HG03139 (cell line): ENCODE measurements around the gene PPP1R15A.
"Not testable (repeated sequence)": the region's sequence is repeated elsewhere in the genome, so short reads cannot be mapped to it uniquely, and the experiment has no call there.

Experiments
- ATAC-seq: cut with Tn5 transposase; IDR thresholded peaks from one replicate; pipeline ENCODE4 v1.9.1; 2021; ENCODE audit not compliant: unreplicated experiment

Gene PPP1R15A

DNA sequence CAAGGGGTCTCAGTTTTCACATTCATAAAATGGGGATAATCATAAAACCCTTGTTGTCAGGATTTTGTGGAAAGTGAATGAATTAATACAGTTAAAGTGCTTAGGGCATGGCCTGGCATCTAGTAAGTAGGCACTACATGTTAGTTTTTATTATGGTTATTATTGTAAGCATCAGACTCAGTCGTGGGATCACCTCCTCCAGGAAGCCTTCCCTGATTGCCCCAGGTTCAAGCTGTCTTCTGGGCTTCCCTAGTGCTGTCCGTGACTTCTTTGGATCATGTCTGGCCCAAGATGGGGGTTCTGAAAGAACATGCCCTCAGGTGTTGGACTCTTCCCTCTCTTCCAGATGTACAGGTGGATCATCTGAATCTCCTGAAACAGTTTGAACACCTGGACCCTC is 38.6 kb downstream of the PPP1R15A start:
- ATAC-seq = no peak

DNA sequence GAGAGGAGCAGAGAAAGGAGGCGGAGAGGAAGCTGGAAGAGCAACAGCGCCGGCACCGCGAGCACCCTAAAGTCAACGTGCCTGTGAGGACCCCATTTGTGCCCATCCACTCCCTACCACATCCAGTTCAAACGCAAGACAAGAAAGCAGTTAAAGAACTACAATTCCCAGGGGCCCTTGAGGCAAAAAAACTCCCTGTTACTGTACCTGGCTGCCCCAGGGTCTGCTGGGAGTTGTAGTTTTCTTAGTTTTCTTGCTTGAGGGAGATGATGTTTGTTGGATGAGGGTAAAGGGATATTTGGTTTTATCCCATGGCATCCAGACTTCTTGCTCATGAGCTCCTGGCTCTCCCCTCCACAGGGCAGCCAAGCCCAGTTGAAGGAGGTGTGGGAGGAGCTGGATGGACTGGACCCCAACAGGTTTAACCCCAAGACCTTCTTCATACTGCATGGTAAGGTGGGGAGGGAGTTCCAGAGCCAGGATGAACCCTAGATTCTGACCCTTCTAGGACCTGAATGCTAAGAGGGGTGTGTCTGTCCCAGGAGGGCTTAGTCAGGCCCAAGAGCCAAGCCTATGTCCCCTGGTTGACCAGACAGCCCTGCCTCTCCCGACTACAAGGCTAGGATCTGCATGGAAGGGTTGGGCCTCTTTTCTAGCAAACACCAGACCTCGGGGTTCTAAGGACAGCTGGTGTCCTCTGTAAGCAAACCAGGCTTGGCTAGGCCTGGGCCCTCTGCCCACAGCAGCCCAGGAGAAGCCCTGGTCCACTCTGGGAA is 41.1 kb downstream of the PPP1R15A start:
- ATAC-seq = no peak

DNA sequence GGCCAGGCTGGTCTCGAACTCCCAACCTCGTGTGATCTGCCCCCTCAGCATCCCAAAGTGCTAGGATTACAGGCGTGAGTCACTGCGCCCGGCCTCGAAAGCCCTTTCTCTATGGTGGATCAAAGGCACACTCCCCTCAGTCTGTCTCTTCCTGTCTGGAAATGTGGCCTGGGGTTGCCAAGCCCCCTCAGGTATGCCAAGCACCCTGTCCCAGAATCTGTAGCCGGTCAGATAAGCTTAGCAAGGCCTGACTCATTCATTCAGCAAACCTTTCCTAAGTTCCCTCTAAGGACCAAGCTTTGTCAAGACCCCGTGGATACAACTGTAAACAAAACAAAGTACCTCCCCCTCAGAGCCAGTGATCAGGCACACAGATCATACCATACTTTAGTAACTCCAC is 42.0 kb downstream of the PPP1R15A start:
- ATAC-seq = no peak

DNA sequence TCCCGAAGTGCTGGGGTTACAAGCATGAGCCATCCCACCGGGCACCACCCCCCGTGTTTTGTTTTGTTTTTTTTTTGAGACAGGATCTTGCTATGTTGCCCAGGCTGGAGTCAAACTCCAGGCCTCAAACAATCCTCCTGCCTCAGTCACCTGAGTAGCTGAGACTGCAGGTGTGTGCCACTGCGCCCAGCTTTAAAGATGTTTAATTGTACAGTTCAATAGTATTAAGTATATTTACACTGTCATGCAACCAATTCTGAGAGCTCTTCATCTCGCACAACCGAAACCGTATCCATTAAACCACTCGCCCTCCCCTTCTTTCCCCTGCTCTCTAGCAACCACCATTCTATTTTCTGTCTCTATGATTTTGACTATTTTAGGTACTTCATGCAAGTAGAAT is 43.5 kb downstream of the PPP1R15A start:
- no peak for ATAC-seq

DNA sequence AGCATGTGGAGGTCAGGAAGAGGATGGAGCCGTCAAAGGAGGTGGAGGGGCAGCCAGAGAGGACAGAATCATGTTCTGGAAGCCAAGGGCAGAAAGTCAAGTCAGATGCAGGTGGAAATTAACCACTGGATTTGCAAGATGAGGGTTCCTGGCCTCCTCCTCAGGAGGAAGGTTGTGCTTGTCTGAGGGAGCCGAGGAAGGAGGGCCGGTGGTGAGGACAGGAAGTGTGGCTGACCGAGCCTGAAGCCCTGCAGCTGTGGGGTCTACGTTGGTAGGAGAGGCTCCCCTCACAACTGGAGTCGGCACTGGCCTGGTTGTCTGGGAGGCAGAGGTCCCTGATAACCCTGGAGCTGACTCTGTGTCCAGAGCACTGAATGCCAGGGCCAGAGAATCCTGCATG is 45.9 kb downstream of the PPP1R15A start:
- ATAC-seq = no peak

DNA sequence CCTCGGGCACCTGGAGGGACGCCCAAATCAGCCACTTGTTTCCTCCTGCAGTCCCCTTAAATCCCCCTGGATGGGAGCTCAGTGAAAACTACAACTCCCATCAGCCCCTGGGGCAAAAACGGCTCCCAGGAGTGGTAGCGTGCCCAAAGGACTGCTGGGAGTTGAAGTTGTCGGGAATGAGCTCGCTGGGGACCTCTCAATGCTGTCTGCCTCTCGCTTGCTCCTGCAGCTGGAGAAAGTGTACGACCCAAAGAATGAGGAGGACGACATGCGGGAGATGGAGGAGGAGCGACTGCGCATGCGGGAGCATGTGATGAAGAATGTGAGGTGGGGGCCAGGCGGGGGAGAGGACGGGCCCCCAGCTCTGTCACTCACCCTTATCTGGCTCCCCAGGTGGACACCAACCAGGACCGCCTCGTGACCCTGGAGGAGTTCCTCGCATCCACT is 46.6 kb downstream of the PPP1R15A start:
- ATAC-seq = no peak

DNA sequence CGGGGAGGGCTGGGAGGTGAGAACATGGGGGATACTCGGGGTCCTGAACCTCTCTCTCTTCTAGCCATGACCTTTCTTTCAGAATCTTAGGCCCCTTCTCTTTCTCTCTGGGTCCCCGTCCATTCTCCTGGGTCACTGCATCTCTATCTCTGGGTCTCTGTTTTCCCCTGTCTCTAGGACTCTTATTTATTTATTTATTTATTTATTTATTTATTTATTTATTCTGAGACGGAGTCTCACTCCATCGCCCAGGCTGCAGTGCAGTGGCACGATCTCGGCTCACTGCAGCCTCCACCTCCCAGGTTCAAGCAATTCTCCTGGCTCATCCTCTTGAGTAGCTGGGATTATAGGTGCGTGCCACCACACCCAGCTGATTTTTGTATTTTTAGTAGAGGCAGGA is 47.0 kb downstream of the PPP1R15A start:
- not testable (repeated sequence) for ATAC-seq

DNA sequence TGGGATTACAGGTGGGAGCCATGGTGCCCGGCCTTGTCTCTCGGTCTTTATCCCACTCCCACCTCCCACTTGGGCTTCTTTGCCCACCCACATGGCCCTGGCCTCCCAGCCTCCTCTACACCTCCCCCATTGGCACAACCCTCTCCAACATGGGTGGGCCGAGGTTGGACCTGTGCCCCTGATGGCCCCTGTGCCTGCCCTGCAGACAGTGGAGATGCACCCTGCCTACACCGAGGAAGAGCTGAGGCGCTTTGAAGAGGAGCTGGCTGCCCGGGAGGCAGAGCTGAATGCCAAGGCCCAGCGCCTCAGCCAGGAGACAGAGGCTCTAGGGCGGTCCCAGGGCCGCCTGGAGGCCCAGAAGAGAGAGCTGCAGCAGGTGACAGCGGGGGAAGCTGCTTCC is 48.7 kb downstream of the PPP1R15A start:
- ATAC-seq = no peak

DNA sequence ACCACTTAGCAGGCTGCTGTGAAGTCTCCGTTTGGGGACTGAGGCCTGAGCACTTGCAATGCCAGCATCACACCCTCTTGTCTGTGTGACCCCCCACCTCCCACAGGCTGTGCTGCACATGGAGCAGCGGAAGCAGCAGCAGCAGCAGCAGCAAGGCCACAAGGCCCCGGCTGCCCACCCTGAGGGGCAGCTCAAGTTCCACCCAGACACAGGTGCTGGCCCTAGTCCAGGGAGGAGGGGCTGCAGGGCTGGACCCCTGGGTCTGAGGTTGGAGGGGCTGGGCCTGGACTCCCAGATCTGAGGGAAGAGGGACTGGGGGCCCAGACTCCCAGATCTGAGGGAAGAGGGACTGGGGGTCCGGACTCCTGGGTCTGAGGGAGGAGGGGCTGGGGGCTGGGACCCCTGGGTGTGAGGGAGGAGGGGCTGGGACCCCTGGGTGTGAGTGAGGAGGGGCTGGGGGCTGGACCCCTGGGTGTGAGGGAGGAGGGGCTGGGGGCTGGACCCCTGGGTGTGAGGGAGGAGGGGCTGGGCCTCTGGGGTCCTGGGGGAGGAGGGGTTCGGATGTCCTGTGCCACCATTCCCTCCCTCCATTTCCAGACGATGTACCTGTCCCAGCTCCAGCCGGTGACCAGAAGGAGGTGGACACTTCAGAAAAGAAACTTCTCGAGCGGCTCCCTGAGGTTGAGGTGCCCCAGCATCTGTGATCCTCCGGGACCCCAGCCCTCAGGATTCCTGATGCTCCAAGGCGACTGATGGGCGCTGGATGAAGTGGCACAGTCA is 49.7 kb downstream of the PPP1R15A start:
- ATAC-seq = no peak

DNA sequence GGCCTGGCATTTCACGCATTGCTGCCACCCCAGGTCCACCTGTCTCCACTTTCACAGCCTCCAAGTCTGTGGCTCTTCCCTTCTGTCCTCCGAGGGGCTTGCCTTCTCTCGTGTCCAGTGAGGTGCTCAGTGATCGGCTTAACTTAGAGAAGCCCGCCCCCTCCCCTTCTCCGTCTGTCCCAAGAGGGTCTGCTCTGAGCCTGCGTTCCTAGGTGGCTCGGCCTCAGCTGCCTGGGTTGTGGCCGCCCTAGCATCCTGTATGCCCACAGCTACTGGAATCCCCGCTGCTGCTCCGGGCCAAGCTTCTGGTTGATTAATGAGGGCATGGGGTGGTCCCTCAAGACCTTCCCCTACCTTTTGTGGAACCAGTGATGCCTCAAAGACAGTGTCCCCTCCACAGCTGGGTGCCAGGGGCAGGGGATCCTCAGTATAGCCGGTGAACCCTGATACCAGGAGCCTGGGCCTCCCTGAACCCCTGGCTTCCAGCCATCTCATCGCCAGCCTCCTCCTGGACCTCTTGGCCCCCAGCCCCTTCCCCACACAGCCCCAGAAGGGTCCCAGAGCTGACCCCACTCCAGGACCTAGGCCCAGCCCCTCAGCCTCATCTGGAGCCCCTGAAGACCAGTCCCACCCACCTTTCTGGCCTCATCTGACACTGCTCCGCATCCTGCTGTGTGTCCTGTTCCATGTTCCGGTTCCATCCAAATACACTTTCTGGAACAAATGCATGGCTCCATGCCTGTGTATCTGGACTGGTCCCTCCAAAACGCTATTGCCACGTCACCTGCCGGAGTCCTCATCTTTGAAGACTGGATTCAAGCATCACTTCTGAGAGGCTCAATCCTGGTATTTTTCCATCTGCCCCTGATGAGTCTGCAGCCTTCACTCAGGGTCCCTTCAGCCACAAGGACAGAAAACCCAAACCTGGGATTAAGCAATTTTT is 50.6 kb downstream of the PPP1R15A start:
- no peak for ATAC-seq

DNA sequence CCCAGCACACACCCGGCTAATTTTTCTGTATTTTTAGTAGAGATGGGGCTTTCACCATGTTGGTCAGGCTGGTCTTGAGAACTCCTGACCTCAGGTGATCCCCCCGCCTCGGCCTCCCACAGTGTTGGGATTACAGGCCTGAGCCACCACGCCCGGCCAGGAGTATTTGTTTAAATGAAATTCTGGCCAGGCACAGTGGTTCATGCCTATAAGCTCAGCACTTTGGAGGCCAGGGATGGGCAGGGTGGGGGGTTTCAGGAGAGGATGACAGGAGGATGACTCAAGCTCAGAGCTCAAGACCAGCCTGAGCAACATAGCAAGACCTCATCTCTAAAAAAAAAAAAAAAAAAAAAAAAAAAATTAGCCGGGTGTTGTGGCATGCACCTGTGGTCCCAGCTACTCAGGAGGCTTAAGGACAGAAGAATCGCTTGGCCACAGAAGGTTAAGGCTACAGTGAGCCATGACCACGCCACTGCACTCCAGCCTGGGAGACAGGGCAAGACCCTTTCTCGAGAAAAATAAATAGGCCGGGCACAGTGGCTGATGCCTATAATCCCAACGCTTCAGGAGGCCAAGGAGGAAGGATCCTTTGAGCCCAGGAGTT is 53.1 kb downstream of the PPP1R15A start:
- no peak for ATAC-seq
